GM19240 (cell line): ENCODE data around the gene RPS27L.
"Not testable (repeated sequence)": the region's sequence is repeated elsewhere in the genome, so short reads cannot be mapped to it uniquely, and the experiment has no call there.

Experiments
- DNase-seq: peaks from one replicate; pipeline ENCODE4 v3.0.0; 2011; ENCODE audit warnings: low spot score; ENCODE audit not compliant: insufficient read length

Gene RPS27L

GRCh38 chr15:63099581-63099980, 57.7 kb downstream of the RPS27L start:
- DNase-seq: not testable (repeated sequence)

GRCh38 chr15:63098901-63099300, 58.4 kb downstream of the RPS27L start:
- DNase-seq: not testable (repeated sequence)
